ENCODE measurements around the gene RBBP6.
"Not testable (repeated sequence)": the region's sequence is repeated elsewhere in the genome, so short reads cannot be mapped to it uniquely, and the experiment has no call there.

RBBP6 gene

DNA sequence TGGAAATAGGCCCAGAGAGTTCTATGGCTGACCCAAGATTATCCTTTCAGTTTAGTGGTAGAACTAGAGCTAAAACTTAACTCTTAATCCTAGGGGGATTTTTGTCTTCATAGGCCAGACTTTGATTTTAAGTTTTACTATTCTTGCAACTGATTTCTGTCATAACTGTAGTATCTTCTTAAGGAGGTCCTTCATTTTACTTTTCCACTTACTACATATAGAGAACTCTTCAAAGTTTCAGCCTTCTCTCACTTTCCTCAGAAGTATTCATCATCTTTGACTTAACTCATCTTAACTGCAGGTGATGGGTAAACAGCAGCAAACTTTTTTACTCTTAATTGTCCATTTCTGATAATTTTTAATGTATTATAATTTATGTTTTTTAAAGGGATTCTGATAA lies 23.4 kb downstream of the RBBP6 start:
- no peak for DNase-seq (ENCODE audit: low spot score)

DNA sequence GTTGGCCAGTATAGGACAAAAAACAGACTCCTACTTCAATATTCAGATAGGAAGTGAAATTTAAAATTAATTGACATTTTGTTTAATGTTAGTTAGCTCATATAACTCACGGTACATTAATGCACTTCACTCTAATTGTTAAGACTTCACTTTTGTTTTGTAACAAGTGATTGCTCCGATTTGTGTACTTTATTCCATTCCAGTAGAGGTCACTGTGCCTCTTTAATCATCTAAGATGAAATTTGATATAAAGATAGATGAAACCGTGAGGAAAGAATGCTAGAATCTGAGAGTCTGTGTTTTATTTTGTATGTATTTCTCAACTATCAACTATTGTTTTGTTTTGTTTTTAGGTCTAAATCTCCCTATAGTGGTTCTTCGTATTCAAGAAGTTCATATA lies 29.0 kb downstream of the RBBP6 start:
- no peak for DNase-seq (ENCODE audit: low spot score)

DNA sequence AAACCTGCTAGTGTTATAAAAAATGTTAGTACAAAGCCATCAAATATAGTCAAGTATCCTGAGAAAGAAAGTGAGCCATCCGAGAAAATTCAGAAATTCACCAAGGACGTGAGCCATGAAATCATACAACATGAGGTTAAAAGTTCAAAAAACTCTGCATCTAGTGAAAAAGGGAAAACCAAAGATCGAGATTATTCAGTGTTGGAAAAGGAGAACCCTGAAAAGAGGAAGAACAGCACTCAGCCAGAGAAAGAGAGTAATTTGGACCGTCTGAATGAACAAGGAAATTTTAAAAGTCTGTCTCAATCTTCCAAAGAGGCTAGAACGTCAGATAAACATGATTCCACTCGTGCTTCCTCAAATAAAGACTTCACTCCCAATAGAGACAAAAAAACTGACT lies 31.7 kb downstream of the RBBP6 start:
- DNase-seq (ENCODE audit: low spot score) = no peak

DNA sequence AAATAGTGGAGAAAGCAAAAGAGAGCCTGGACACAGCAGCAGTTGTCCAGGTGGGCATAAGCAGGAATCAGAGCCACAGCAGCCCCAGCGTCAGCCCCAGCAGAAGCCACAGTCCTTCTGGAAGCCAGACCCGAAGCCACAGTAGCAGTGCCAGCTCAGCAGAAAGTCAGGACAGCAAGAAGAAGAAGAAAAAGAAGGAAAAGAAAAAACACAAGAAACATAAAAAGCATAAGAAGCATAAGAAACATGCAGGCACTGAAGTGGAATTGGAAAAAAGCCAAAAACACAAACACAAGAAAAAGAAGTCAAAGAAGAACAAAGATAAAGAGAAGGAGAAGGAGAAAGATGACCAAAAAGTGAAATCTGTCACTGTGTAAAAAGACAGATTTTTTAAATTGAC lies 32.7 kb downstream of the RBBP6 start:
- DNase-seq (ENCODE audit: low spot score) = no peak

DNA sequence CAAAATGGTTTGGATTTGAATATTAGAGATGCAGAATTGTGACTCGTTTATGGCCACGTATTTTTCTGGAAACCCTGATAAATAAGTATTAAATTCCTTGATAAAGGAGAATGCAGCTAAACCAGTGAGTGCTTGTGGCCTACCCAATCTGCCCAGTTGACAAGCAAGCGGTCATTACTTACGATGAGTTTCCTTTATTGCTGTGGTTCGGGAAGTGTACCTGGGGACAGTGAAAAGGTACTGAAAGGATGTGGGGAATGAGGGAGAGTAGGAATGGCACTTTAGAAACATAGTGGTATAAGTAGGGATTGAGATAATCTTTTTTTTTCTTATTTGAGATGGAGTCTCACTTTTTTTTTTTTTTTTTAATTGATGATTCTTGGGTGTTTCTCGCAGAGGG lies 33.8 kb downstream of the RBBP6 start:
- no peak for DNase-seq (ENCODE audit: low spot score)

DNA sequence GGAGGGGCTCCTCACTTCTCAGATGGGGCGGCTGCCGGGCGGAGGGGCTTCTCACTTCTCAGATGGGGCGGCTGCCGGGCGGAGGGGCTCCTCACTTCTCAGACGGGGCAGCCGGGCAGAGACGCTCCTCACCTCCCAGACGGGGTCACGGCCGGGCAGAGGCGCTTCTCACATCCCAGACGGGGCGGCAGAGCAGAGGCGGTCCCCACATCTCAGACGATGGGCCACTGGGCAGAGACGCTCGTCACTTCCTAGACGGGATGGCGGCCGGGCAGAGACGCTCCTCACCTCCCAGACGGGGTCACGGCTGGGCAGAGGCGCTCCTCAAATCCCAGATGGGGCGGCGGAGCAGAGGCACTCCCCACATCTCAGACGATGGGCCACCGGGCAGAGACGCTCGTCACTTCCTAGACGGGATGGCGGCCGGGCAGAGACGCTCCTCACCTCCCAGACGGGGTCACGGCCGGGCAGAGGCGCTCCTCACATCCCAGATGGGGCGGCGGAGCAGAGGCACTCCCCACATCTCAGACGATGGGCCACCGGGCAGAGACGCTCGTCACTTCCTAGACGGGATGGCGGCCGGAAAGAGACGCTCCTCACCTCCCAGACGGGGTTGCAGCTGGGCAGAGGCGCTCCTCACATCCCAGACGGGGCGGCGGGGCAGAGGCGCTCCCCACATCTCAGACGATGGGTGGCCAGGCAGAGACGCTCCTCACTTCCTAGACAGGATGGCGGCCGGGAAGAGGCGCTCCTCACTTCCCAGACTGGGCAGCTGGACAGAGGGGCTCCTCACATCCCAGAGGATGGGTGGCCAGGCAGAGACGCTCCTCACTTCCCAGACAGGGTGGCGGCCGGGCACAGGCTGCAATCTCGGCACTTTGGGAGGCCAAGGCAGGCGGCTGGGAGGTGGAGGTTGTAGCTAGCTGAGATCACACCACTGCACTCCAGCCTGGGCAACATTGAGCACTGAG lies 35.4 kb downstream of the RBBP6 start:
- DNase-seq (ENCODE audit: low spot score) = not testable (repeated sequence)

DNA sequence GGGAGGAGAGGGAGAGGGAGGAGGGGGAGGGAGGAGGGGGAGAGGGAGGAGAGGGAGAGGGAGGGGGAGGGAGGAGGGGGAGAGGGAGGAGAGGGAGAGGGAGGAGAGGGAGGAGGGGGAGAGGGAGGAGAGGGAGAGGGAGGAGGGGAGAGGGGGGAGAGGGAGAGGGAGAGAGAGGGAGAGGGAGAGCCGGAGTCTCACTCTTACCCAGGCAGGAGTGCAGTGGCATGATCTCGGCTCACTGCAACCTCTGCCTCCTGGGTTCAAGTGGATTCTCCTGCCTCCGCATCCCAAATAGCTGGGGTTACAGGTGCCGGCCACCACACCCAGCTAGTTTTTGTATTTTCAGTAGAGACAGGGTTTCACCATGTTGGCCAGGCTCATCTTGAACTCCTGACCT lies 36.4 kb downstream of the RBBP6 start:
- DNase-seq (ENCODE audit: low spot score) = not testable (repeated sequence)

DNA sequence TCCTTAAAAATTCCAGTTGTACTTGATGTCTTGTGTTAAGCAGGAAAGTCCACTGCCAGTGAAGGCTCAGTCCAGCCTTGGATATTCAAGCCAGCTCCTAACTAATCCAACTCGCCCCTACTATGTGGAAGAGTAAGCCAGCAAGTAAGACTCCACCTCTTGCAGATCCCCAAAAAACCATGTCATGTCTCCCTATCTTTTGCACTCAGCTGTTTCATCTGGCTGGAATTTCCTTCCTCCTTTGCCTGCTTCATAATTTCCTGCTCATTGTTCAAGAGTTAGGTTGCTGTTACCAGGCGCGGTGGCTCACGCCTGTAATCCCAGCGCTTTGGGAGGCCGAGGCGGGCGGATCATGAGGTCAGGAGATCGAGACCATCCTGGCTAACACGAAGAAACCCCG lies 37.8 kb downstream of the RBBP6 start:
- DNase-seq (ENCODE audit: low spot score) = no peak

DNA sequence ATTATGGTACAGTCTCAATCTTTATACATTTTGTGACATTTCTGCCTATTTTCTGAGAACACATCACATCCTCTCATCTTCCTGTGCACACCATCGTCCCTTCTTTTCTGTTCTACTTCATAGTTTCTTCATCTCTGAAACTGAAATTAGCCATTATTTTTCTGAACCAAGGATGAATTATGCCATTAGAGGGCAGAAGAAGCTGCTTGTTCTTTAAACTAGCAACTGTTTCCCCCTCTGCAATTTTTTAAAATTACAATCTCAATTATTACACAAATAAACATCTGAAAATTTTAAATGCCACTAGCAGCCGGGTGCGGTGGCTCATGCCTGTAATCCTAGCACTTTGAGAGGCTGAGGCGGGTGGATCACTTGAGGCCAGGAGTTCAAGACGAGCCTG lies 41.3 kb downstream of the RBBP6 start:
- DNase-seq (ENCODE audit: low spot score) = no peak

DNA sequence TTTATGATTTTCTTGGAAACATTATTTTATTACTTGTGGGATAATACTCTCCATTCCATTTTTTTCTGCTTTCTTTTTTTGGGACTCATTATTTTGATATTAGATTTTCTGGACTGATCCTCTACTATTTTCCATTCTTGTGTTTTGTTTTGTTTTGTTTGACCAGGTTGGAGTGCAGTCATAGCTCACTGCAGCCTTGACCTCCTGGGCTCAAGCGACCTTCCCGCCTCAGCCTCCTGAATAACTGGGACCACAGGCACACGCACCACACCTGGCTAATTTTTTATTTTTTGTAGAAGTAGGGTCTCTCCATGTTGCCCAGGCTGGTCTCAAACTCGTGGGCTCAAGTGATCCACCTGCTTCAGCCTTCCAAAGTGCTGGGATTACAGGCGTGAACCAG lies 44.1 kb downstream of the RBBP6 start:
- DNase-seq (ENCODE audit: low spot score) = no peak

DNA sequence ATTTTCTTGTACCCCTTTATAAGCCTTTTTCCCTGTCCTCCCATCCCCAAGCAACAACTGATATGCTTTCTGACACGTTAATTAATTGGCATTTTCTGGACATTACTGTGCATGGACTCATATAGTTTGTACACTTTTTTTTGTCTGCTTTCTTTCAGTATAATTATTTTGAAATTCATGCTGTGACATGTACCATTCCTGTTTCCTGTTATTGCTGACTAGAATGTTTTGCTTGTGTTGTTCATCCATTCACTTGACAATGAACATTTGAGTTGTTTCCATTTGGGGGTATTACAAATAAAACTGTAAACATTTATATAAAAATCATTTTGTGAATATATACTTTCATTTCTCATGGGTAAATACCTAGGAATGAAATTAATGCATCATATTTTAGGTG lies 50.6 kb downstream of the RBBP6 start:
- DNase-seq (ENCODE audit: low spot score) = no peak

DNA sequence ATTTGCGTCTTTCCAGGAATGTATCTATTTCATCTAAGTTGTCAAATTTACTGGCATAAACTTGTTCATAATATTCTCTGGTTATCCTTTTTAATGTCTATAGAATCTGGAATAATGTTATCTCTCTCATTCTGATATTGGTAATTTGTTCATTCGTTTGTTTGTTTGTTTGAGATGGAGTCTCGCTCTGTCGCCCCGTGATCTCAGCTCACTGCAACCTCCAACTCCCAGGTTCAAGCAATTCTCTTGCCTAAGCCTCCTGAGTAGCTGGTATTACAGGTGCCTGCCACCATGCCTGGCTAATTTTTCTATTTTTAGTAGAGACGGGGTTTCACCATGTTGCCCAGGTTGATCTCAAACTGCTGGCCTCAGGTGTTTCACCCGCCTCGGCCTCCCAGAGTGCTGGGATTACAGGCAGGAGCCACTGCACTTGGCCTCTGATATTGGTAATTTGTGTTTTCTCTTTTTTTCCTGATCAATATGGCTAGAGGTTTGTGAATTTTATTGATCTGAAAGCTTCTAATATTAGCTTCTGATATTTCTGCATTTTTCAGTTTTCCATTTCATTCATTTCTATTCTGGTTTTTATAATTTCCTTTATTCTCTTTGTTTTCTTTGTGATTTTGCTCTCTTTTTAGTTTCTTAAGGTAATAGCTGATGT lies 59.5 kb downstream of the RBBP6 start:
- no peak for DNase-seq (ENCODE audit: low spot score)

DNA sequence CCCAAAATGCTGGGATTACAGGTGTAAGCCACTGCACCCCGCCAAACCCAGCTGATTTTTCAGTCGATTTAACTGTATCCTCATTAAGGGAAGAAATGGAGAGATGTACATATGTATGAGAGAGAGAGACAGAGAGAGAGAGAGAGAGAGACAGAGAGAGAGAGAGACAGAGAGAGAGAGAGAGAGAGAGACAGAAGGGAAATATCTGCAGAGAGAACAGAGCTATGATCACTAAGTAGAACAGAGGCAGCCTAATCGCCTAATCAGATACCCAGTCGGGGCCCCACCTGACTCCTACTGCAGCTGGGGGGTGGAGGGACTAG lies 70.0 kb downstream of the RBBP6 start:
- DNase-seq (ENCODE audit: low spot score) = no peak

DNA sequence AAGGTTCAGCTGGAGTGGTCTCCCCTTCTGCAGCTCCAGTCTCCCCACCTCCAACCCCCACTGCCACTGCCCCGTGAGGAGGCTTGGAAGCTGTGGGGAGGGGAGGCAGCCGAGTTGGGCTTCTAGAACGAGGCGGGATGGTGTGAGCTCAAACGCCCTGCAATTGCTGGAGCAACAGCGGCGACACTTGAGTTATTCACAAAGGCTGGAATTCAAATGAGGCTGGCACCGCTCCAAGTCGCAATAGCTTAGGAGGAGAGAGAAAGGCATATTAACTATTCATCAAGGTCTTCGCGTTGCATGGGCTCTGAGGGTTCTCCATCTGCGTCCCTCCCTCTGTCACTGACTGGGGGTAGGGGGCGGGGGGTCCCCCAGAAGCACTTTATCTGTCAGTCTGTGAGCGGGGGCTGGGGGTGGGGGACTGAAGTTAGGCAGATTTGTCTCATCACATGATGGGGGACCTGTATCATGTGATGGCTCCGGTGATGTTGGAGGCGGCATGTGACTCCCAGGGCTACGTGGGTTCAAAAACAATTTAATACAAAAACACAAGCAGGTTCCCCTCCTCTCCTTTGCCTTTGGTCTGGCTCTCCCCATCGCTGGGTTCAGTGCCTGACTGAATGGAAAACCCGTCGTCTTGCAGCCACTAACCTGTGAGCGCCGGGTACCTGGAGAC lies 70.5 kb downstream of the RBBP6 start:
- peak; percentile 67 for DNase-seq (ENCODE audit: low spot score)

DNA sequence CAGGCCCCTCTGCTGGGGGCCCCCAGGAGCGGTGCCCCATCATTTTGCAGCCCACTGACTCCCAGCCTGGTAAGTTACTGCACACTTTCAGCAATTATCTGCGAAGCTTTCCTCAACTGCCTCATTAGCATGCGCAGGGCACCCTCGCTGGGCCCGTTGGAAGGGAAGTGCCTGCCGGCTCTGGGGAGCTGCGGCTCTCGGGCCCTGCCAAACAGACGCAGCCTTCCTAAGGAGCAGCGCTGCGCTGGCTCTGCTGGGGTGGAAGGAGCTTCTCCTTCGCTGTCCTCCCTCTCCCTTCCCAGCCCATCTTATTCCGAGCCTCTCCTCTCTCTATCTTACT lies 71.0 kb downstream of the RBBP6 start:
- no peak for DNase-seq (ENCODE audit: low spot score)

DNA sequence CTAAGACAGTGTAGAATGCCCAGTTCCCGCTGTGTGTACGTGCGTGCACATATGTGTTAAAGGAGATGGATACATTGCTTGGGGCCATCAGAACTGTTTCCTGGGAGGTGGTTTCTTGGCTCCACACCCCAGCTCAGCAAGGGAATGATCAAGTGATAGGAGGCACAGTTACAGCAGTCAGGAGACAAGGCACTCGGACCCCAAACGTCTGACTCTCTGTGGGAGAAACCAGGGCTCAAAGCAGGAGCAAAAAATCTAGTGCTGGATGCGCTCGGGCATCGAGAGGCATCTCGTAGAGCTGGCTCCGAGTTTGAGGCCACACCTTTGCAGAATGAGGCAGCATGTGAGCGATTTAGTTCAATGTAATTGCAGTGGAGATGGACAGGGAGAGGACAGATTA lies 71.9 kb downstream of the RBBP6 start:
- DNase-seq (ENCODE audit: low spot score) = no peak

DNA sequence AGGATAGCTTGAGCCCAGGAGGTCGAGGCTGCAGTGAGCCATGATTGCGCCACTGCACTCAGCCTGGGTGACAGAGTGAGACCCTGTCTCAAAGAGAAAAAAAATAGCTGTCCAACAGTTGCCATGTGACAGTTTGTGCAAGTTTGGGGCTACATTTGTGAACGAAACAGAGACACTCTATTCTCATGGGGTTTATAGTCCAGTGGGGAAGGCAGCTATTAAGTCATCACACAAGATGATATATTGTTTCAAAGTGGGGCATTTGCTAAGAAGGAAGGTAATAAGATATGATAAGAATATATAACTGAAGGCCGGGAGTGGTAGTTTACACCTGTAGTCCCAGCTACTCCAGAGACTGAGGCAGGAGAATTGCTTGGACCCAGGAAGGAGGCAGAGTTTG lies 73.3 kb downstream of the RBBP6 start:
- DNase-seq (ENCODE audit: low spot score) = no peak

DNA sequence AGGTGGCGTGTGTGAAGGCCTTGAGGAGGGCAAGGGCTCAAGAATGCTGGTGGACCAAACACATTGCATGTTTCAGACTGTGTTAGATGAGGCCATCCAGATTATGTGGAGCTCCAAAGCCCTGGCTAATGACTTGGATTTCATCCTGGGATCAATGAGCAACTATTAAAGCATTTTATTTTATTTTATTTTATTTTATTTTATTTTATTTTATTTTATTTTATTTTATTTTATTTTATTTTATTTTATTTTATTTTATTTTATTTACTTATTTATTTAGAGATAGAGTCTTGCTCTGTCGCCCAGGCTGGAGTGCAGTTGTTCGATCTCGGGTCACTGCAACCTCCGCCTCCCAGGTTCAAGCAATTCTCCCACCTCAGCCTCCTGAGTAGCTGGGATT lies 73.9 kb downstream of the RBBP6 start:
- not testable (repeated sequence) for DNase-seq (ENCODE audit: low spot score)

DNA sequence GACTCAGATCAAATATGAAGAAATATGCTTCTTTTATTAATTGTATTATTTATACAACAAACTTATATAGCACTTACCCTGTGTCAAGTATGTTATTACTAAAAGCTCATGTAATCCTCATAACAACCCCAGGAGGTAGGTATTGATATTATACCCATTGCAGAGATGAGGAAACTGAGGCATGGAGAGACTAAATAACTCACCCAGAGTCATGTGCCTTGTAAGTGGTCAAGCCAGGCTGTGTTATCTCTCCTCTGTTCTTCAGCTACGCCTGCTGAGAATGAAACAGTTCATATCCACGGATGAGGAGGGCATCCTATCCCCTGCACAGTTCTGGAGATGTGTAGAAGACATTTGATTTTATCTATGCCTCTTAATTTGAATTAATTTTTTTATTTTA lies 78.1 kb downstream of the RBBP6 start:
- no peak for DNase-seq (ENCODE audit: low spot score)

All from ecto neural progenitor cell (in vitro differentiated cells).